ENCODE measurements around the gene TEX101. TPM values are rescaled to one million over a fixed set of nuclear protein-coding genes. Genes with fewer than 3 reads are reported as not detected.

Gene TEX101
- total RNA-seq, 1 experiment from 2014 or later: not detected

DNA sequence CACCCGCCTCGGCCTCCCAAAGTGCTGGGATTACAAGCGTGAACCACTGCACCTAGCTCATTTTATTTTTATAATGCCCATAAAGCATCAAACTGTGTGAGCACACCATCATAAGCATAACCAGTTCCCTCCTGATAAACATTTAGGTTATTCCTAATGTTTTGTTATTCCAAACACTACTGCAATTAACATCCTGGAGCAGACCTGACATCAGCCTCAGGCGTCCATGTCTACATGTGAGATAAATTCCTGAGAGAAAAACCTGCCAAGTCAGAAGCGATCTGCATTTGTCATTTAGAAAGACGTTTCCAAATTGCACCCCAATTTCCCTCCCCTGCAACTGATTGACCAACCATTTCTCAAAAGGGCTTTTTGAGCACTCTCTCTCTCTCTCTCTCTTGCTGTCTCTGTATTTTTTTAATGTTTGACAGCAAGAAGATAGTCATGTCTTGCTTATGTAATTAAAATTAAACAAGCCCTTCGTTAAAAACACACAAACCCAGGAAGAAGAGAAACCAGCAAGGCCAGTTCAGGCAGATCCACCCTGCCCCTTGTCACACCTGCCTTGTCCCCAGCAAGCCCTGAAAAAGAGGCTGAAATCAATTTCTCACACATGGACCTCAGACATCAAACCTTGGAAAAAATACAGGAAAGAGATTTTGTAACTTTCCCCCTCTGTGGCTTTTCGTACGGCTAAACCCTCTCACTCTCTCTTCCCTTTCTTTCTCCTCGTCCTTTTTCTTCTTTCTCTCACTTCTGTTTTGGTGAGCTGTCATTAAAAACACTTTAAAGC is 40.8 kb downstream of the TEX101 start:
- H4K91ac ChIP-seq (ENCODE audit: insufficient read length, low read depth, low read length): no peak overlapping the region
- H3K4me1 ChIP-seq (ENCODE audit: insufficient read depth, low read length): no peaks in the 10 kb centered on the region; the same call in 1 of the 2 replicates
- no peaks in the 10 kb centered on the region for H4K20me1 ChIP-seq (ENCODE audit: control insufficient read depth, insufficient read depth, insufficient read length)
- H2BK120ac ChIP-seq (ENCODE audit: low read depth, low read length, poor library complexity, severe bottlenecking): no peak overlapping the region
- H3K27ac Mint-ChIP-seq: no peak overlapping the region; a peak in 1 of 7 replicates
- DNase-seq: no peak
- H3K9me3 ChIP-seq (ENCODE audit: control insufficient read depth, low read depth, low read length): no peaks in the 10 kb centered on the region
- H4K8ac ChIP-seq (replicated peaks; ENCODE audit: insufficient read length, low read depth, low read length): no peak overlapping the region
- H3K9ac ChIP-seq (ENCODE audit: extremely low read depth, insufficient read length, low read length): no peak overlapping the region
- no peak overlapping the region for H4K5ac ChIP-seq (ENCODE audit: insufficient read length, low read depth, low read length)
- H3K4me3 Mint-ChIP-seq: no peak overlapping the region; a peak in 1 of 5 replicates
- no peak overlapping the region for H2BK15ac ChIP-seq (ENCODE audit: low read depth, low read length)
- no peaks in the 10 kb centered on the region; a peak in 1 of 7 replicates for H3K36me3 Mint-ChIP-seq (ENCODE audit: insufficient read depth in 1 of 3, low read depth in 3 of 3)
- H3K79me1 ChIP-seq (ENCODE audit: insufficient read depth, low read depth, low read length, poor library complexity, severe bottlenecking): no peaks in the 10 kb centered on the region
- H3K27me3 Mint-ChIP-seq (ENCODE audit: low read depth): peaks cover 18% of the 10 kb centered on the region
- no peak overlapping the region for H3K27ac ChIP-seq (ENCODE audit: insufficient read length, low read depth, low read length)
- H3K4ac ChIP-seq (ENCODE audit: low read depth, low read length): no peak overlapping the region
- H3K4me2 ChIP-seq (ENCODE audit: insufficient read depth, insufficient read length, low read length): no peak overlapping the region
- H3K14ac ChIP-seq (ENCODE audit: insufficient read depth, low read length): no peak overlapping the region
- H2BK12ac ChIP-seq (ENCODE audit: insufficient read length, low read depth, low read length): no peak overlapping the region
- H3K23me2 ChIP-seq (ENCODE audit: insufficient read length, low read depth, low read length, poor library complexity, severe bottlenecking): no peaks in the 10 kb centered on the region
- no peak overlapping the region for H3T11ph ChIP-seq (ENCODE audit: low read length)
- H2AFZ ChIP-seq (ENCODE audit: low read length): no peak overlapping the region
- H3K79me2 ChIP-seq (ENCODE audit: insufficient read depth, low read length): no peaks in the 10 kb centered on the region
- WGBS (ENCODE audit: extremely low coverage, insufficient read length, low lambda C conversion rate): no CpG with 5 or more reads among the region's 10 CpGs
- no peak overlapping the region for H2BK5ac ChIP-seq (ENCODE audit: insufficient read length, low read length)
- no peak overlapping the region for H2AK5ac ChIP-seq (ENCODE audit: insufficient read length, low read length)
- H3K56ac ChIP-seq (ENCODE audit: insufficient read length, low read depth, low read length): no peak overlapping the region
- H3K9me3 Mint-ChIP-seq: peaks cover 9 to 11% of the 10 kb centered on the region in 2 experiments
- TF ChIP-seq, protein P1, sequence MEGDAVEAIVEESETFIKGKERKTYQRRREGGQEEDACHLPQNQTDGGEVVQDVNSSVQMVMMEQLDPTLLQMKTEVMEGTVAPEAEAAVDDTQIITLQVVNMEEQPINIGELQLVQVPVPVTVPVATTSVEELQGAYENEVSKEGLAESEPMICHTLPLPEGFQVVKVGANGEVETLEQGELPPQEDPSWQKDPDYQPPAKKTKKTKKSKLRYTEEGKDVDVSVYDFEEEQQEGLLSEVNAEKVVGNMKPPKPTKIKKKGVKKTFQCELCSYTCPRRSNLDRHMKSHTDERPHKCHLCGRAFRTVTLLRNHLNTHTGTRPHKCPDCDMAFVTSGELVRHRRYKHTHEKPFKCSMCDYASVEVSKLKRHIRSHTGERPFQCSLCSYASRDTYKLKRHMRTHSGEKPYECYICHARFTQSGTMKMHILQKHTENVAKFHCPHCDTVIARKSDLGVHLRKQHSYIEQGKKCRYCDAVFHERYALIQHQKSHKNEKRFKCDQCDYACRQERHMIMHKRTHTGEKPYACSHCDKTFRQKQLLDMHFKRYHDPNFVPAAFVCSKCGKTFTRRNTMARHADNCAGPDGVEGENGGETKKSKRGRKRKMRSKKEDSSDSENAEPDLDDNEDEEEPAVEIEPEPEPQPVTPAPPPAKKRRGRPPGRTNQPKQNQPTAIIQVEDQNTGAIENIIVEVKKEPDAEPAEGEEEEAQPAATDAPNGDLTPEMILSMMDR (conservative IDR thresholded peaks at IDR 0.05): no peak
- H3K27me3 ChIP-seq (ENCODE audit: insufficient read depth, low read length): no peaks in the 10 kb centered on the region; the same call in 1 of the 2 replicates
- no peak overlapping the region for H3K18ac ChIP-seq (ENCODE audit: insufficient read length, low read depth, low read length)
- H2BK20ac ChIP-seq (ENCODE audit: low read depth, low read length, poor library complexity, severe bottlenecking): no peak overlapping the region
- H3K4me1 Mint-ChIP-seq: peaks cover 4 to 5% of the 10 kb centered on the region in 2 experiments; a peak in 2 of 4 replicates
- no peak overlapping the region for H3K23ac ChIP-seq (ENCODE audit: insufficient read length, low read depth, low read length)

Measured in H9 (cell line).